ENCODE measurements around the gene MAP2K7.

MAP2K7 gene

GRCh38 chr19:7944177-7944761 is 40.6 kb downstream of the MAP2K7 start:
- peak; percentile 73 for ATAC-seq
- no peak for TF ChIP-seq CSRNP3 (CRISPR knock-in tag; IDR thresholded peaks at IDR 0.05)
- no peak for TF ChIP-seq PATZ1 (CRISPR knock-in tag; IDR thresholded peaks at IDR 0.05; ENCODE audit: borderline replicate concordance)
- TF ChIP-seq TCF4 (CRISPR knock-in tag; IDR thresholded peaks at IDR 0.05; ENCODE audit: borderline replicate concordance): no peak
- no peak for TF ChIP-seq ZC3H10 (CRISPR knock-in tag; IDR thresholded peaks at IDR 0.05)

DNA sequence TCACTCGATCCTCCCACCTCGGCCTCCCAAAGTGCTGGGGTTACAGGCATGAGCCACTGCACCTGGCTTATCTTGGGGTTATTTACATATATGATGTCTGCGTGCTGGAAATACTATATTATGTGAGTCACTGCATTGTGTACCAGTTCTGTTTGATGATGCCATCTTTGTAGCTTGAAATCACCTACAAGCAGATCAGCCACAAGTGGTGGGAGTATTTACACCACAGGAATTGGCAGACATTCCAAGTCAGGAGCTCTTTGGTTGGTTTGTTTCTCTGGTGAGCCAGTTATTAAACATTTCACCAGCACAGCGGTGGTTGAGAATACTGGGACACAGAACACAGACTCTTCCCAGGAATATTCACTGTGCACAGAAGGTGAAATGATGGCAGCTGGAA is 44.3 kb downstream of the MAP2K7 start:
- TF ChIP-seq ARNTL (CRISPR knock-in tag; IDR thresholded peaks at IDR 0.05; ENCODE audit: borderline replicate concordance, low read depth) (no peak), ZNF8 (CRISPR knock-in tag; IDR thresholded peaks at IDR 0.05) (no peak)
- no peak for ATAC-seq

DNA sequence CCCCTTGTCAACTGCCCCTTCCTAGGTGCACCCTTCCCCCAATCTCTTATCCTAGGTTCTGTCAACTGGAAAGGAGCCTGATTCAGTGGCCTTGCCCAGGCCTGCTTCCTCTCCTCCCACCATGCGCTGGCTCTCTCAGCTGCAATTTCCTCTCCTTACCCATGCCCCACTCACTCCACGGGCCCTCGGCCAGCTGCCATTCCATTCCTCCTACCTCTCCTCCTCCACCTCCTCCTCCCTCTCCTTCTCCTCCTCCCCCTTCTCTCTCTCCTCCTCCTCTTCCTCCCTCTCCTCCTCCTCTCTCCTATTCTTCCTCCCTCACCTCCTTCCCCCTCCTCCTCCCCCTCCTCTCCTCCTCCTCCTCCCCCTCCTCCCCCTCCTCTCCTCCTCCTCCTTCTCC is 49.4 kb downstream of the MAP2K7 start:
- TF ChIP-seq PPARA (CRISPR knock-in tag; IDR thresholded peaks at IDR 0.05; ENCODE audit: borderline replicate concordance) (no peak), ZNF565 (CRISPR knock-in tag; conservative IDR thresholded peaks at IDR 0.05; ENCODE audit: low read depth) (no peak), ZFP3 (CRISPR knock-in tag; IDR thresholded peaks at IDR 0.05) (no peak), CREB5 (CRISPR knock-in tag; IDR thresholded peaks at IDR 0.05; ENCODE audit: low read depth) (no peak), TCF4 (CRISPR knock-in tag; IDR thresholded peaks at IDR 0.05; ENCODE audit: borderline replicate concordance) (no peak)
- TF ChIP-seq, protein P1, sequence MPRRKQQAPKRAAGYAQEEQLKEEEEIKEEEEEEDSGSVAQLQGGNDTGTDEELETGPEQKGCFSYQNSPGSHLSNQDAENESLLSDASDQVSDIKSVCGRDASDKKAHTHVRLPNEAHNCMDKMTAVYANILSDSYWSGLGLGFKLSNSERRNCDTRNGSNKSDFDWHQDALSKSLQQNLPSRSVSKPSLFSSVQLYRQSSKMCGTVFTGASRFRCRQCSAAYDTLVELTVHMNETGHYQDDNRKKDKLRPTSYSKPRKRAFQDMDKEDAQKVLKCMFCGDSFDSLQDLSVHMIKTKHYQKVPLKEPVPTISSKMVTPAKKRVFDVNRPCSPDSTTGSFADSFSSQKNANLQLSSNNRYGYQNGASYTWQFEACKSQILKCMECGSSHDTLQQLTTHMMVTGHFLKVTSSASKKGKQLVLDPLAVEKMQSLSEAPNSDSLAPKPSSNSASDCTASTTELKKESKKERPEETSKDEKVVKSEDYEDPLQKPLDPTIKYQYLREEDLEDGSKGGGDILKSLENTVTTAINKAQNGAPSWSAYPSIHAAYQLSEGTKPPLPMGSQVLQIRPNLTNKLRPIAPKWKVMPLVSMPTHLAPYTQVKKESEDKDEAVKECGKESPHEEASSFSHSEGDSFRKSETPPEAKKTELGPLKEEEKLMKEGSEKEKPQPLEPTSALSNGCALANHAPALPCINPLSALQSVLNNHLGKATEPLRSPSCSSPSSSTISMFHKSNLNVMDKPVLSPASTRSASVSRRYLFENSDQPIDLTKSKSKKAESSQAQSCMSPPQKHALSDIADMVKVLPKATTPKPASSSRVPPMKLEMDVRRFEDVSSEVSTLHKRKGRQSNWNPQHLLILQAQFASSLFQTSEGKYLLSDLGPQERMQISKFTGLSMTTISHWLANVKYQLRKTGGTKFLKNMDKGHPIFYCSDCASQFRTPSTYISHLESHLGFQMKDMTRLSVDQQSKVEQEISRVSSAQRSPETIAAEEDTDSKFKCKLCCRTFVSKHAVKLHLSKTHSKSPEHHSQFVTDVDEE (CRISPR knock-in tag; IDR thresholded peaks at IDR 0.05): no peak
- peak; percentile 55 for ATAC-seq

DNA sequence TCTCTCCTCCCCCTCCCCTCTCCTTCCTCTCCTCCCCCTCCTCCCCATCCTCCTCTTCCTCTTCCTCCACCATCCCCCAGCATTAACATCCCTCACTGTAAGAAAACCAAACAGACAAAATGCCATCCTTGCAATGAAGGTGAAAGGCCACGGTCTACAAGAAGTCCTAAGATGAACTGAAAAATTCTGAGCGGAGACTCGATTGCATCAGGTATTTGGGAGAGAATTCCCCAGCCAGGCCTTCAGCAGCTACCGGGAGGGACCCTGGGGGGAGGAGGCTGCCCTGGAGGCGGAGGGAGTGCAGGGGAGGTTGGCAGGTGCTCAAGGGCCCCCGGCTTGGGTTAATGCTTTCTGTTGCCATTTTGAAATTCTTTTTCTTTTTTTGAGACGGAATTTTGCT is 49.9 kb downstream of the MAP2K7 start:
- no peak for ATAC-seq
- TF ChIP-seq, protein P2, sequence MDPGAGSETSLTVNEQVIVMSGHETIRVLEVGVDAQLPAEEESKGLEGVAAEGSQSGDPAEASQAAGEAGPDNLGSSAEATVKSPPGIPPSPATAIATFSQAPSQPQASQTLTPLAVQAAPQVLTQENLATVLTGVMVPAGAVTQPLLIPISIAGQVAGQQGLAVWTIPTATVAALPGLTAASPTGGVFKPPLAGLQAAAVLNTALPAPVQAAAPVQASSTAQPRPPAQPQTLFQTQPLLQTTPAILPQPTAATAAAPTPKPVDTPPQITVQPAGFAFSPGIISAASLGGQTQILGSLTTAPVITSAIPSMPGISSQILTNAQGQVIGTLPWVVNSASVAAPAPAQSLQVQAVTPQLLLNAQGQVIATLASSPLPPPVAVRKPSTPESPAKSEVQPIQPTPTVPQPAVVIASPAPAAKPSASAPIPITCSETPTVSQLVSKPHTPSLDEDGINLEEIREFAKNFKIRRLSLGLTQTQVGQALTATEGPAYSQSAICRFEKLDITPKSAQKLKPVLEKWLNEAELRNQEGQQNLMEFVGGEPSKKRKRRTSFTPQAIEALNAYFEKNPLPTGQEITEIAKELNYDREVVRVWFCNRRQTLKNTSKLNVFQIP (CRISPR knock-in tag; IDR thresholded peaks at IDR 0.05; ENCODE audit: borderline replicate concordance, low read depth): no peak

DNA sequence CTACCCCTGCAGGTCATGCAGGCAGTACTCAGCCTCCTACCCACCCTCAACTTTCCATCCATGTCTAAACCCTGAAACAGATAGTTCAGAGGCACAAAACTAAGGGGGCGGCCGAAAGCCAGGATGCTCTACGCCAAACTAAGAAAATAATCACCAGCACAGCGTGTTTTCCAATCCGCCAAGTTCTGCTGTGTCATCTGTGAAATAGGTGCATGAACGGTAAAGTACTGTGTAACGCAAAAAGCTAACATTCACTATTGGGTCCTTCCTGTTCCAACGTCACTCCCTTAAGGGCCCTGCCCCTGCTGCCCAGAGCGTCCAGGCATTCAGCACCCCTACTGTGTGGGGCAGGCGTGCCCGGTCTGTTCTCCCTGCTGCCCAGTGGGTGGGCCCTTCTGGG is 52.0 kb downstream of the MAP2K7 start:
- ATAC-seq: no peak; the same call in 1 of the 3 replicates
- TF ChIP-seq GLIS3 (CRISPR knock-in tag; IDR thresholded peaks at IDR 0.05) (no peak), CREB5 (CRISPR knock-in tag; IDR thresholded peaks at IDR 0.05; ENCODE audit: low read depth) (no peak), ESRRG (CRISPR knock-in tag; IDR thresholded peaks at IDR 0.05) (no peak), ISL1 (CRISPR knock-in tag; IDR thresholded peaks at IDR 0.05) (no peak), CSRNP3 (CRISPR knock-in tag; IDR thresholded peaks at IDR 0.05) (no peak), ZNF70 (CRISPR knock-in tag; IDR thresholded peaks at IDR 0.05) (no peak), PATZ1 (CRISPR knock-in tag; IDR thresholded peaks at IDR 0.05; ENCODE audit: borderline replicate concordance) (no peak), ARNTL (CRISPR knock-in tag; IDR thresholded peaks at IDR 0.05; ENCODE audit: borderline replicate concordance, low read depth) (no peak), CSDC2 (CRISPR knock-in tag; IDR thresholded peaks at IDR 0.05) (no peak)
- TF ChIP-seq, protein P2 (CRISPR knock-in tag; IDR thresholded peaks at IDR 0.05; ENCODE audit: borderline replicate concordance, low read depth): no peak
